ENCODE measurements around the gene OGFR. TPM values are rescaled to one million over a fixed set of nuclear protein-coding genes. Genes with fewer than 3 reads are reported as not detected.
A peak's percentile ranks its signal among the peaks of the same experiment; 100 is the strongest.

Gene OGFR
- total RNA-seq, 4 donors from 2014 or later = 73.3 to 88.3 (median 76.3) TPM

GRCh38 chr20:62800314-62801259, 4.0 kb upstream of the OGFR start:
- no peak for TF ChIP-seq CTCF (IDR thresholded peaks at IDR 0.05)
- TF ChIP-seq POLR2A (IDR thresholded peaks at IDR 0.05) = no peak
- DNase-seq = no peak
- Histone ChIP-seq H3K4me3 (no peak overlapping the region), H3K4me1 (peaks cover 3 to 29% (median 10%) of the 10 kb centered on the region in 4 donors), H3K9me3 (no peaks in the 10 kb centered on the region), H3K36me3 (peaks cover 0 to 23% (median 0%) of the 10 kb centered on the region in 3 donors), H3K27me3 (no peaks in the 10 kb centered on the region), H3K27ac (no peak overlapping the region)

DNA sequence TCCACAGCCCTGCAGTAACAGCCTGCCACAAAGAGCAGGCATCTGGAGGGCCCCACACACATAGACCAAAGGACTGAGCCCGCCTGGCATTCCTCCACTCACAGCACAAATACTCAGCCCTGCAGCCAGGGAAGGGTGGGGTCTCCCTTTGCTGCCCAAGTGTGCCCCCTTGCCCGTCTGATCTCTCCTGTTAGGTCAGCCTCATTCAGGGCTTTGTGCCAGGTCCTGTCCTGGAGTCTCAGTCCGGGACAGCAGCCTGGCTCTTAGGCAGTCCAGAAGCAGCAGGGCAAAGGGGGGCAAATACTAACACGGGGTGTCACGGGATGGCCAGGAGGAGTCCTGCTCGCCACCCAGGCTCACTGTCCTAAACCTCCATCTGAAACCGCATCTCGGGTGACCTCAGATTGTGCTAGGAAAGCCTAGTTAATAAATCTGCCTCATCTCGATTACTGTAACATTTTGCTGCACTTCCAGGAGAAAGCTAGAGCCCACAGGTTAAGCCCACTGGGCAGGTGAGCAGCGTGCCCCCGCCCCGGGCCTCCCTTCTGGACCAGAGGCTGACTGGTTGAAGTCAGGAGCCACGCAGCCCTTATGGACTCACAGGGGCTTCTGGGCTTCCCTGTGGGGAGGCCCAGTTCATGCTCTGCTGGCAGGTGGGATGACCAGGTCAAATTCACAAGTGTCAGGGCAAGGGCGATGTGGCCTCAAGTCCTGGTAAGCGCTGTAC, 3.2 kb upstream of the OGFR start:
- Histone ChIP-seq H3K4me3 (no peak overlapping the region), H3K9me3 (no peaks in the 10 kb centered on the region), H3K36me3 (peaks cover 0 to 23% (median 0%) of the 10 kb centered on the region in 3 donors), H3K27ac (no peak overlapping the region), H3K4me1 (peaks cover 3 to 38% (median 19%) of the 10 kb centered on the region in 4 donors), H3K27me3 (no peaks in the 10 kb centered on the region)
- no peak for DNase-seq
- TF ChIP-seq CTCF (IDR thresholded peaks at IDR 0.05) (no peak), POLR2A (IDR thresholded peaks at IDR 0.05) (no peak)

DNA sequence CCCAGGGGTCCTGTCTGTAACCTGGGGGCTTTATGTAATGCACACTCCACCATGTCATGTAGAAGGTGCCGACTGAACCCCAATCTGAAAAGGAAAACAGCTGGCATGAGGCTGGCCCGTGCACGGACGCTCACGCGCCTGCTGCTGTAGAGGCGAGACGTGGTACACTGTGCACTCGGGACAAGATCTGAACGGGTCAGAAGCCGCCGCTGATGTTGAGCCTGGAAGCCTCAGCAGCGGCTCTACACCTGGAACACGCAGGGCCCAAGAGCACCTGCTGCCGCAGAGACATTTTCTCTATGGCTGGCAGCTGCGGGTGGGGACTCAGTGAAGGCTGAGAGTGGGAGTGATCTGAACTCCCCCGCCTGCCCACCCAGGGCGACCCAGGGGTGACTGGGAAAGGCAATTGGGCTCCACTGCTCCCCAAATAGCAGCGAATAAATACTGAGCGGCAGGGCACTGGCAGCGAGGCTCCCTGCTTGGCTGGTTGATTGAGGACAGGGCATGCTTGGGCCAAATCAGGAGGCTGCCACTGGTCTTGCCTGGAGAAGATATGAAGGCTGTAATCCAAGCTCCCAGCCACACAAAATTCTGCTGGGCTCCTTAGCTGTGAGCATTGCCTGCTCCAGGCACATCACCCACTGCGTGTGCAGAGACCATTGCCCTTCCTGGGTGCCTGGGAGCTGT, 2.5 kb upstream of the OGFR start:
- no peak overlapping the region for H3K4me3 ChIP-seq
- peaks cover 0 to 24% (median 0%) of the 10 kb centered on the region in 3 donors for H3K36me3 ChIP-seq
- TF ChIP-seq CTCF (IDR thresholded peaks at IDR 0.05) (no peak), POLR2A (IDR thresholded peaks at IDR 0.05) (no peak)
- no peaks in the 10 kb centered on the region for H3K27me3 ChIP-seq
- H3K4me1 ChIP-seq = peaks cover 3 to 42% (median 20%) of the 10 kb centered on the region in 4 donors
- DNase-seq = no peak
- no peaks in the 10 kb centered on the region for H3K9me3 ChIP-seq
- no peak overlapping the region for H3K27ac ChIP-seq

DNA sequence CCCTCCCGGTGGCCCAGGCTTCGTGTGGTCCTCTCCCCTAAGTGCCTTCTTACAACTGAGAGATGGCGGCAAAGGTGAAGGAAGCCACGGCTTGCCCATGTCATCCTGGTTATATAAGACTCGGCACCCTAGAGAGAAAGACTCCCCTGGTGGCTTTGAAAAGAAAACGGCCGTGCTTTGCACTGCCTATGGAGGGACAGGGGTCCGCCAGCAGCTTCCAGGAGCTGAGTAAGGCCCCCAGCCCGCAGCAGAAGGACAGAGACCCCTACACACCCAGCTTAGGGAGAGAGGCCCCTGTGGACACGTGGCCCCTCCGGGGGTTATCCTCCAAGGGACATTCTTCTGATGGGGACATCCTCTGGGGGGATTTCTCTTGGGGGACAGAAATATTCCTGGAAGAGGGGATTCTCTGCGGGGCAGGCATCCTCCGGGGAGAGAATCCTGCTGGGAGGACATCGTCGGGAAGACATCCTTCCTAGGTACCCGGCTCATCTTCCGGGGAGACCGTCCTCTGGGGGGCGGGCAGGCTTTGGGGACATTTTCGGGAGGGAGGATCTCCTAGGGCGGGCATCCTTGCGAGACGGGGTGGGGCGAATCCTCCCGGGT, 511 bp upstream of the OGFR start:
- Histone ChIP-seq H3K36me3 (peaks cover 0 to 35% (median 0%) of the 10 kb centered on the region in 3 donors), H3K4me1 (peaks cover 3 to 32% (median 20%) of the 10 kb centered on the region in 4 donors), H3K27me3 (no peaks in the 10 kb centered on the region), H3K4me3 (peak overlapping the region; percentile 87 to 100 (median 96)), H3K27ac (peak overlapping the region; percentile 83 to 98 (median 90)), H3K9me3 (no peaks in the 10 kb centered on the region)
- peak in 2 of 3 donors; percentile 46 to 73 for DNase-seq
- TF ChIP-seq POLR2A (IDR thresholded peaks at IDR 0.05) = no peak
- TF ChIP-seq CTCF (IDR thresholded peaks at IDR 0.05) = peak in 1 of 6 experiments; percentile 8

All from Peyer's patch (tissue), 4 donors.